Stomach smooth muscle (tissue), 2 donors: ENCODE data around the gene BAIAP2L2.

ENCODE experiments used
- H3K27ac ChIP-seq: one replicate; pipeline ENCODE4 v1.7.0; 2013; ENCODE audit warnings: mild to moderate bottlenecking, low read length, inconsistent platforms
- H3K27me3 ChIP-seq, 2 donors: one replicate each; pipeline ENCODE4 v1.7.0; 2013; ENCODE audit warnings: low read length in 2 of 2; ENCODE audit not compliant: insufficient read depth in 2 of 2, control insufficient read depth in 1 of 2
- H3K36me3 ChIP-seq, 2 donors: one replicate each; pipeline ENCODE4 v1.7.0; 2013; ENCODE audit warnings: low read length in 2 of 2; ENCODE audit not compliant: control insufficient read depth in 2 of 2, insufficient read depth in 2 of 2
- H3K4me1 ChIP-seq: one replicate; pipeline ENCODE4 v1.7.0; 2013; ENCODE audit warnings: low read length; ENCODE audit not compliant: control insufficient read depth, insufficient read depth
- H3K4me3 ChIP-seq, 2 donors: one replicate each; pipeline ENCODE4 v1.7.0; 2013; ENCODE audit warnings: low read length in 2 of 2
- H3K9ac ChIP-seq, 2 donors: one replicate each; pipeline ENCODE4 v1.7.0; 2013; ENCODE audit warnings: low read length in 2 of 2, mild to moderate bottlenecking in 1 of 2
- H3K9me3 ChIP-seq, 2 donors: one replicate each; pipeline ENCODE4 v1.7.0; 2013; ENCODE audit warnings: low read length in 2 of 2; ENCODE audit not compliant: control insufficient read depth in 2 of 2
- donor health status: healthy.
- donor health status: Pancreatic carcinoma.

BAIAP2L2 gene

GRCh38 chr22:38086001-38086845 lies 24.3 kb downstream of the BAIAP2L2 start:
- Histone ChIP-seq H3K9ac (no peak overlapping the region), H3K36me3 (no peaks in the 10 kb centered on the region), H3K4me1 (peaks cover 18% of the 10 kb centered on the region), H3K4me3 (no peak overlapping the region), H3K27ac (no peak overlapping the region), H3K9me3 (no peaks in the 10 kb centered on the region), H3K27me3 (peaks cover 26 to 44% of the 10 kb centered on the region in 2 donors)

- Histone ChIP-seq H3K36me3 (no peaks in the 10 kb centered on the region), H3K27me3 (peaks cover 26 to 49% of the 10 kb centered on the region in 2 donors), H3K9me3 (no peaks in the 10 kb centered on the region), H3K27ac (no peak overlapping the region), H3K9ac (no peak overlapping the region), H3K4me3 (no peak overlapping the region), H3K4me1 (peaks cover 25% of the 10 kb centered on the region)
These were observed 25.0 kb downstream of the BAIAP2L2 start for GRCh38 chr22:38085501-38085900.

- Histone ChIP-seq H3K4me1 (peaks cover 26% of the 10 kb centered on the region), H3K9me3 (no peaks in the 10 kb centered on the region), H3K27ac (no peak overlapping the region), H3K4me3 (no peak overlapping the region), H3K9ac (no peak overlapping the region), H3K27me3 (peaks cover 26 to 52% of the 10 kb centered on the region in 2 donors), H3K36me3 (no peaks in the 10 kb centered on the region)
These were observed 25.4 kb downstream of the BAIAP2L2 start for GRCh38 chr22:38085056-38085455.

- Histone ChIP-seq H3K27ac (no peak within 1 kb of the TSS), H3K27me3 (peaks cover 26 to 48% of the 10 kb centered on the region in 2 donors), H3K4me1 (peaks cover 26% of the 10 kb centered on the region), H3K9me3 (no peaks in the 10 kb centered on the region), H3K36me3 (no peaks in the 10 kb centered on the region), H3K4me3 (no peak within 1 kb of the TSS), H3K9ac (no peak within 1 kb of the TSS)
These were observed 26.4 kb downstream of the BAIAP2L2 start, which contains the start of gene SLC16A8 for GRCh38 chr22:38083931-38084631. Gene SLC16A8 (minus strand): TSS chr22:38084184. CDS start chr22:38082873, 1,311 bp downstream.

GRCh38 chr22:38082986-38083710 lies 27.3 kb downstream of the BAIAP2L2 start:
- Histone ChIP-seq H3K9ac (no peak overlapping the region), H3K9me3 (no peaks in the 10 kb centered on the region), H3K4me3 (no peak overlapping the region), H3K4me1 (peaks cover 21% of the 10 kb centered on the region), H3K36me3 (no peaks in the 10 kb centered on the region), H3K27me3 (peaks cover 24 to 40% of the 10 kb centered on the region in 2 donors), H3K27ac (no peak overlapping the region)

- H3K36me3 ChIP-seq = no peaks in the 10 kb centered on the region
- H3K27ac ChIP-seq = no peak overlapping the region
- no peak overlapping the region for H3K9ac ChIP-seq
- H3K4me1 ChIP-seq = peaks cover 21% of the 10 kb centered on the region
- peaks cover 14 to 33% of the 10 kb centered on the region in 2 donors for H3K27me3 ChIP-seq
- no peaks in the 10 kb centered on the region for H3K9me3 ChIP-seq
- H3K4me3 ChIP-seq = peak overlapping the region; percentile 25 to 58
These were observed 28.3 kb downstream of the BAIAP2L2 start for GRCh38 chr22:38081941-38082828.

GRCh38 chr22:38081636-38081940 lies 28.9 kb downstream of the BAIAP2L2 start:
- Histone ChIP-seq H3K27ac (no peak overlapping the region), H3K4me3 (peak overlapping the region in 1 of 2 donors; percentile 58), H3K36me3 (no peaks in the 10 kb centered on the region), H3K9me3 (no peaks in the 10 kb centered on the region), H3K27me3 (peaks cover 12 to 33% of the 10 kb centered on the region in 2 donors), H3K4me1 (peaks cover 21% of the 10 kb centered on the region), H3K9ac (no peak overlapping the region)

- Histone ChIP-seq H3K9ac (no peak overlapping the region), H3K4me3 (peak overlapping the region; percentile 9 to 58), H3K9me3 (no peaks in the 10 kb centered on the region), H3K36me3 (no peaks in the 10 kb centered on the region), H3K4me1 (peaks cover 21% of the 10 kb centered on the region), H3K27me3 (peaks cover 12 to 33% of the 10 kb centered on the region in 2 donors), H3K27ac (no peak overlapping the region)
These were observed 29.4 kb downstream of the BAIAP2L2 start for GRCh38 chr22:38080850-38081635.

- Histone ChIP-seq H3K4me3 (peak overlapping the region; percentile 9 to 58), H3K27me3 (peaks cover 12 to 33% of the 10 kb centered on the region in 2 donors), H3K27ac (no peak overlapping the region), H3K9ac (no peak overlapping the region), H3K9me3 (no peaks in the 10 kb centered on the region), H3K4me1 (peaks cover 21% of the 10 kb centered on the region), H3K36me3 (no peaks in the 10 kb centered on the region)
These were observed 30.0 kb downstream of the BAIAP2L2 start for GRCh38 chr22:38080474-38080849.
